Hepatocyte (in vitro differentiated cells): ENCODE results near the gene WDFY2. TPM values are rescaled to one million over a fixed set of nuclear protein-coding genes. Genes with fewer than 3 reads are reported as not detected.
"Not testable (repeated sequence)": the region's sequence is repeated elsewhere in the genome, so short reads cannot be mapped to it uniquely, and the experiment has no call there.

Source experiments
- DNase-seq: peaks from one replicate; pipeline ENCODE4 v3.0.0-alpha.2; 2016; ENCODE audit warnings: low spot score
- H2AFZ ChIP-seq: fragments of 200-600 bp; sonication (generic); 2 replicates; pipeline ENCODE4 v1.6.0; 2016; ENCODE audit warnings: antibody characterized with exemption, mild to moderate bottlenecking
- H3K27ac ChIP-seq: fragments of 200-600 bp; sonication (generic); 2 replicates; pipeline ENCODE4 v1.5.1; 2016; ENCODE audit warnings: mild to moderate bottlenecking
- H3K27me3 ChIP-seq: fragments of 200-600 bp; sonication (generic); 2 replicates; pipeline ENCODE4 v1.6.1; 2016
- H3K36me3 ChIP-seq: fragments of 200-600 bp; sonication (generic); replicated peaks from 2 replicates; pipeline ENCODE4 v1.5.1; 2016; ENCODE audit warnings: low read depth; ENCODE audit not compliant: insufficient read depth
- H3K4me1 ChIP-seq: fragments of 200-600 bp; sonication (generic); 2 replicates; pipeline ENCODE4 v1.5.1; 2016; ENCODE audit warnings: mild to moderate bottlenecking, moderate library complexity; ENCODE audit not compliant: insufficient read depth
- H3K4me2 ChIP-seq: fragments of 200-600 bp; sonication (generic); 2 replicates; pipeline ENCODE4 v1.6.0; 2016
- H3K4me3 ChIP-seq: fragments of 200-600 bp; sonication (generic); 2 replicates; pipeline ENCODE4 v1.5.1; 2016; ENCODE audit warnings: mild to moderate bottlenecking
- H3K79me2 ChIP-seq: fragments of 200-600 bp; sonication (generic); 2 replicates; pipeline ENCODE4 v1.6.0; 2017; ENCODE audit warnings: mild to moderate bottlenecking
- H3K9me2 ChIP-seq: fragments of 200-600 bp; sonication (generic); replicated peaks from 2 replicates; pipeline ENCODE4 v1.6.0; 2017; ENCODE audit warnings: mild to moderate bottlenecking; ENCODE audit not compliant: insufficient read depth
- H3K9me3 ChIP-seq: fragments of 200-600 bp; sonication (generic); 2 replicates; pipeline ENCODE4 v1.5.1; 2016; ENCODE audit warnings: low read depth, mild to moderate bottlenecking
- H4K20me1 ChIP-seq: fragments of 200-600 bp; sonication (generic); 2 replicates; pipeline ENCODE4 v1.6.0; 2016; ENCODE audit warnings: mild to moderate bottlenecking; ENCODE audit not compliant: insufficient read depth, poor library complexity, severe bottlenecking
- CTCF ChIP-seq: fragments of 200-600 bp; sonication (generic); IDR thresholded peaks from 2 replicates; pipeline ENCODE4 v1.5.1; 2016; ENCODE audit warnings: antibody characterized with exemption, mild to moderate bottlenecking; ENCODE audit not compliant: poor library complexity
- EZH2 ChIP-seq: fragments of 200-600 bp; sonication (generic); IDR thresholded peaks from 2 replicates; pipeline ENCODE4 v1.6.1; 2016; ENCODE audit warnings: antibody characterized with exemption, mild to moderate bottlenecking, borderline replicate concordance
- EZH2phosphoT487 ChIP-seq: fragments of 200-600 bp; sonication (generic); IDR thresholded peaks from one replicate; pipeline ENCODE4 v1.6.1; 2018; ENCODE audit warnings: antibody characterized with exemption, mild to moderate bottlenecking, low read depth, moderate library complexity; ENCODE audit not compliant: unreplicated experiment, severe bottlenecking
- WGBS: methylation state at CpG from one replicate; pipeline ENCODE4 v1.1.6; 2016; ENCODE audit warnings: low lambda C conversion rate; ENCODE audit errors: missing lambda C conversion rate; 5-methylcytosine and 5-hydroxymethylcytosine counted together
- polyA plus RNA-seq: library from polyadenylated mRNA; unstranded; fragments of >200 nt; fragmentation: Nextera tagmentation; extraction: Ambion mirVana; gene quantifications from 2 replicates; pipeline ENCODE4 v1.2.1, GENCODE V29; 2016
- total RNA-seq: library from RNA; depleted of rRNA; stranded (reverse); fragments of >200 nt; gene quantifications from 2 replicates; pipeline ENCODE4 v1.2.3, GENCODE V29; 2014

The WDFY2 gene
- total and polyA plus RNA-seq, 2 experiments from 2014 or later = 9.0 to 9.1 TPM

- Histone ChIP-seq H3K36me3 (no peaks in the 10 kb centered on the region), H3K4me1 (no peaks in the 10 kb centered on the region), H3K27me3 (no peaks in the 10 kb centered on the region), H4K20me1 (no peaks in the 10 kb centered on the region), H3K27ac (no peak overlapping the region), H3K4me2 (no peak overlapping the region), H2AFZ (no peak overlapping the region), H3K79me2 (no peaks in the 10 kb centered on the region), H3K9me2 (no peaks in the 10 kb centered on the region), H3K9me3 (no peaks in the 10 kb centered on the region), H3K4me3 (no peak overlapping the region)
- no peak for DNase-seq
- no peak for TF ChIP-seq CTCF
- TF ChIP-seq EZH2 = no peak
- no peak for TF ChIP-seq EZH2phosphoT487
- 85% methylated on average over 9 of the region's 9 CpGs for WGBS
These were observed 22.1 kb upstream of the WDFY2 start for GRCh38 chr13:51562011-51562671.

DNA sequence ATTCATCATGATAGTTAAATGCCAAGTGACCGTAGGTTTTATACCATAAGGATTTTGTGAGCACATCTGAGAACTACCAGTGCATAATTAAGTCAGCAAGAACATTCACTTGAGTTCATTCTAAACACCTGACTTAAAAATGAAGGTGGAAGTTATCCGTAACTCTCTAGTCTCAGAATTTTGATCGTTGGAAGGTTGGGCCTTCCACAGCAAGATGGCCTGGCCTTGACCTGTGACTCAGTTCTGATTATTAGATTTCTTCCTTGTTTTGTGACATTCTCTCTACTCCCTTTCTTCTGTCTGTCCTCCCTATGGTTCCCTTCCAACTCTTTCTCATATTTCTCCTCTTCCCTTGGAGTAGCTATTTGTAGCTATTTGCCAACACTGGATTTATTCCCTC lies 20.0 kb upstream of the WDFY2 start:
- Histone ChIP-seq H3K9me2 (no peaks in the 10 kb centered on the region), H2AFZ (no peak overlapping the region), H3K27ac (no peak overlapping the region), H3K9me3 (no peaks in the 10 kb centered on the region), H3K36me3 (no peaks in the 10 kb centered on the region), H3K4me1 (no peaks in the 10 kb centered on the region), H3K27me3 (no peaks in the 10 kb centered on the region), H4K20me1 (no peaks in the 10 kb centered on the region), H3K4me3 (no peak overlapping the region), H3K4me2 (no peak overlapping the region), H3K79me2 (no peaks in the 10 kb centered on the region)
- TF ChIP-seq EZH2phosphoT487 = no peak
- TF ChIP-seq EZH2 = no peak
- TF ChIP-seq CTCF = no peak
- DNase-seq = no peak
- WGBS = 86% methylated on average over 3 of the region's 3 CpGs

GRCh38 chr13:51564671-51565070 lies 19.6 kb upstream of the WDFY2 start:
- H3K27ac ChIP-seq = no peak overlapping the region
- H3K9me2 ChIP-seq = no peaks in the 10 kb centered on the region
- no peak overlapping the region for H3K4me3 ChIP-seq
- WGBS = 76% methylated on average over 1 of the region's 1 CpG
- no peaks in the 10 kb centered on the region for H3K79me2 ChIP-seq
- H3K36me3 ChIP-seq = no peaks in the 10 kb centered on the region
- H3K4me1 ChIP-seq = no peaks in the 10 kb centered on the region
- no peaks in the 10 kb centered on the region for H3K9me3 ChIP-seq
- no peaks in the 10 kb centered on the region for H4K20me1 ChIP-seq
- TF ChIP-seq EZH2phosphoT487 (no peak), EZH2 (no peak), CTCF (no peak)
- no peak overlapping the region for H3K4me2 ChIP-seq
- no peaks in the 10 kb centered on the region for H3K27me3 ChIP-seq
- no peak overlapping the region for H2AFZ ChIP-seq
- DNase-seq = no peak

GRCh38 chr13:51569001-51569400 lies 15.3 kb upstream of the WDFY2 start:
- H3K4me3 ChIP-seq, H3K27ac ChIP-seq, H3K36me3 ChIP-seq, H3K9me3 ChIP-seq, H3K27me3 ChIP-seq, DNase-seq, H3K4me2 ChIP-seq, H4K20me1 ChIP-seq, H3K79me2 ChIP-seq, H3K4me1 ChIP-seq, H2AFZ ChIP-seq, H3K9me2 ChIP-seq: not testable (repeated sequence)
- 84% methylated on average over 4 of the region's 4 CpGs for WGBS
